HG03442 (cell line): ENCODE data around the gene ARHGAP15.

Experiments
- ATAC-seq: cut with Tn5 transposase; IDR thresholded peaks from one replicate; pipeline ENCODE4 v1.9.1; 2021; ENCODE audit warnings: mild to moderate bottlenecking, moderate library complexity; ENCODE audit not compliant: unreplicated experiment

The ARHGAP15 gene

GRCh38 chr2:143734507-143734906 is 605.3 kb downstream of the ARHGAP15 start:
- ATAC-seq = no peak

- ATAC-seq = no peak
Measured at GRCh38 chr2:143736904-143737303, 607.7 kb downstream of the ARHGAP15 start.

GRCh38 chr2:143740431-143740830 is 611.2 kb downstream of the ARHGAP15 start:
- ATAC-seq = no peak

- ATAC-seq = no peak
Measured at GRCh38 chr2:143741205-143741604, 612.0 kb downstream of the ARHGAP15 start.

GRCh38 chr2:143742581-143742980 is 613.4 kb downstream of the ARHGAP15 start:
- no peak for ATAC-seq

GRCh38 chr2:143744114-143744513 is 614.9 kb downstream of the ARHGAP15 start:
- ATAC-seq = no peak

GRCh38 chr2:143745060-143745459 is 615.8 kb downstream of the ARHGAP15 start:
- no peak for ATAC-seq

- ATAC-seq = no peak
Measured at GRCh38 chr2:143754742-143755141, 625.5 kb downstream of the ARHGAP15 start.

- no peak for ATAC-seq
Measured at GRCh38 chr2:143758629-143759330, 629.6 kb downstream of the ARHGAP15 start.

- no peak for ATAC-seq
Measured at GRCh38 chr2:143759455-143759854, 630.2 kb downstream of the ARHGAP15 start.

GRCh38 chr2:143762176-143762928 is 633.1 kb downstream of the ARHGAP15 start:
- ATAC-seq = no peak

- no peak for ATAC-seq
Measured at GRCh38 chr2:143764261-143764660, 635.0 kb downstream of the ARHGAP15 start.

GRCh38 chr2:143764706-143765105 is 635.5 kb downstream of the ARHGAP15 start:
- no peak for ATAC-seq

- ATAC-seq = no peak
Measured at GRCh38 chr2:143768991-143769390, 639.8 kb downstream of the ARHGAP15 start.

GRCh38 chr2:143771939-143772338 is 642.7 kb downstream of the ARHGAP15 start:
- ATAC-seq = no peak

- no peak for ATAC-seq
Measured at GRCh38 chr2:143776526-143777297, 647.5 kb downstream of the ARHGAP15 start.

GRCh38 chr2:143779021-143779420 is 649.8 kb downstream of the ARHGAP15 start:
- ATAC-seq = no peak

GRCh38 chr2:143786026-143786765 is 657.0 kb downstream of the ARHGAP15 start:
- no peak for ATAC-seq

GRCh38 chr2:143787674-143788073 is 658.5 kb downstream of the ARHGAP15 start:
- no peak for ATAC-seq

GRCh38 chr2:143792602-143793001 is 663.4 kb downstream of the ARHGAP15 start:
- ATAC-seq = no peak

- no peak for ATAC-seq
Measured at GRCh38 chr2:143793381-143793780, 664.2 kb downstream of the ARHGAP15 start.
